GM18520 (cell line): ENCODE results near the gene DDX10.

Experiments used
- ATAC-seq: cut with Tn5 transposase; IDR thresholded peaks from one replicate; pipeline ENCODE4 v1.9.1; 2021; ENCODE audit not compliant: unreplicated experiment

DDX10 gene

DNA sequence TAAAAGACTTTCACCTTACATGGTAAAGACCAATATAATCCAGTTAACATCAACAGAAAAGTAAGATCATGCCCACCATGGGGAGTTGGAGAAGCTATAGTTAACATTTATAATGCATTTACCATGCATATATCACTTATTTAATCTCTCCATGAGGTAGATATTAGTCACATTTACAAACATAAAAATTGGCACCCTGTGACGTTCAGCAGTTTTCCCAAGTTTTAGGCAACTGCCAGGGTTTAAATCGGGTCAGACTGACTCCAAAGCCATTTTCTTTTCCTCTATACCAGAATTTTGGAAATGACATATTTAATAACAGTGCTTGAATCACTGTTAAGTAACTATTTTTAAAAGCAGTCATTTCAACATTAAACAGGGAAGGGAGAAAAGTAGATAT is 266.3 kb downstream of the DDX10 start:
- ATAC-seq = no peak

DNA sequence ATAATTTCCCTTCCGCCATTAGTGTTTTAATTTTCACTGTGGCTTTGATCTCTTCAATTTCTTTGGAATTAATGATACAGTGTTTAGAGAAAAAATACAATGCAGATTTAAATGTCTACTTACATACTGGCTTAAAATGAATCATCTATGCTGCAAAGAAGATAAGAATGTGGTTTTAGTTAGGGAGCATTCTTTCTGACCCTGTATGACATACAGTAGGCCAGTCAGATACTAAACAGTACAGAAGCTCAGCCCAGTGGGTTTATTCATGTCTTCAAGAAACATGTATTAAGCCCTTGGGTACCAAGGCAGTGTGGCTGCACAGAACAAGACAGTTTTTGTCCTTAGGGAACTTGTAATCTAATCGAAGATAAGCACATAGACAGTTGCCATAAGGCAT is 268.8 kb downstream of the DDX10 start:
- ATAC-seq = no peak

DNA sequence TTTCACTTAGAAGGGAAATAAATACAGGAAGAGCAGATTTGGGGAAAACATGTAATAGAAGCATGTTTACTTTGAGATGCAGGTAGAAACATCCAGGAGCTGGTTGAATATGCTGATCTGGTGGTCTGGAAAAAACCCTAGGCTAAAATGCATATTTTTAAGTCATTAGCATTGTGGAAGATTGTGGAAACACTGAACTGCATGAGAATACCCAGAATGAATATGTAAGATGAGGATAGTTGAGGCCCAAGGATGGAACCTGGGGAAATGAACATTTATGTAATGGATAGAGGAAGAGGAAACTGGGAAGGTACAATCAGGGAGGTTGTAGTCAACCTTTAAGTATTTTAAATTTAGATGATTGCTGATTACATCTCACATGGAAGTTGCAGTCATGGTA is 269.4 kb downstream of the DDX10 start:
- ATAC-seq = no peak

DNA sequence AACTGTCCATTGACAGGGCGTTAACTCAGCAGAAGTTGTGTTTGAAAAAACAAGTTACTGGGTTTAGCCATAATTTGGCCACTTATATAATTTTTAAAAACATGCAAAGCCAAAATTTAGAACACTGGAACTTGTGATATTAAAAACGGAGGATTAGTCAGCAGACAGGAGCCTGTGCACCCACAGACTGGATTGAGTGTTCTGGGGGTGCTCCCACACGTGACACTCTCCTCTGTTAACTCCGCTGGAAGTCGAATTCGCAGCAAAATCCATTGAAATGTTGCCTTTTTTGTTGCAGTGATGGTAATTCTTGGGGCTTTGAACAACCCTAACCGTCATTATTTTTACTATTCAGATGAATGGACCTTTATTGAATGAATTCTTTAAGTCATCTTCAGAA is 269.8 kb downstream of the DDX10 start:
- ATAC-seq = no peak

DNA sequence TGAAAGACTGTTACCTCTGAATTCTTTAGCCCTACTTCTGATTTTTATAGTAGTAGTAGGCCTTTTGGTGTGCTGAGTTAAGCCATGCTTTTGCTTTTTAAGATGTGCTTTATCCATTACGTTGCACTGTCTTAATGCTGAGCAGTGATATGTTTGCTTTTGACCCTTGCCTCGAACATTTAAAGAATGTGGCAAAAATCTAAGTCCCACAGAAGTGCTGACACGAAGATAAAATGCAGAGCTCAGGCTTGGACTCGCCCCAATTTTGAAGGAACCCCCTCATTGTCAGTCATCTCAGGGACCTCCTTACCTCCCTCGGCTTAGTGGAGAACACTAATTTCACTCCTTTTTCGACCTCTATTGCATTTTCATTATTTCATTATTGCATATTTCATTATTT is 272.9 kb downstream of the DDX10 start:
- ATAC-seq = no peak

DNA sequence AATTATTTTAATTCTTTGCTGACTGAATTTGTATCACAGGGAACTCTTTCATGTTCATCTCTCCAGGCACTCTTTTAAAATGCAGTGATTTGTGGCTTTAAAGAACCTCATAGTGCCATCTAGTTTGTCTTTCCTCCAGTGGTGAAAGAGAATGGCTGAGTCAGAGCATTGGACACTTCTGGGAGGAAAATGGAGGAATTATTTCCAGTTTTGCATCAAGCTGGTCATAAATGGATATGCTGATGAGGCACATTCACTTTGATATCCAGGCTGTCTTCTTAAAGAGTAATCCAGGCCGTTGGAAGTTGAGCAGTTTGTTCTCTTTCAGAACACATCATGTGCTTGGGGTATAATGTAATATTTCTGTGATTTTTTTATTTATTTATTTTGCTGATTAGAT is 273.7 kb downstream of the DDX10 start:
- no peak for ATAC-seq

DNA sequence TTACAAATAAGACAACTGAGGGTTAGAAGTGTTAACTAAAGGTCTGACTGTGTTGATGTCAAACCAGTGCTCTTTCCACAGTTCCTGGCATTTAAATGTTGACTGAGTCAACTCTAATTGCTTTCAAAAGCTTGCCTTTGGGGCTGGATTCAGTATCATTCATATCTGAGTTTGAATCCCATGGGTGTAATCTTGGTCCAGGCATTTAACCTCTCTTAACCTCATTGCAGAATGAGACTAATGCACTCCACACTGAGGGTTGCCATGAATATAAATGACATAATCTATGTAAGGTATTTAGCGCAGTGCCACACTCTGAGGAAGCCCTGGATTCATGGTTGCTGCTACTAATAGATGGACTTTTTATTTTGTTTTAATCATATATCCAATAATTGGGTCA is 274.3 kb downstream of the DDX10 start:
- ATAC-seq = no peak

DNA sequence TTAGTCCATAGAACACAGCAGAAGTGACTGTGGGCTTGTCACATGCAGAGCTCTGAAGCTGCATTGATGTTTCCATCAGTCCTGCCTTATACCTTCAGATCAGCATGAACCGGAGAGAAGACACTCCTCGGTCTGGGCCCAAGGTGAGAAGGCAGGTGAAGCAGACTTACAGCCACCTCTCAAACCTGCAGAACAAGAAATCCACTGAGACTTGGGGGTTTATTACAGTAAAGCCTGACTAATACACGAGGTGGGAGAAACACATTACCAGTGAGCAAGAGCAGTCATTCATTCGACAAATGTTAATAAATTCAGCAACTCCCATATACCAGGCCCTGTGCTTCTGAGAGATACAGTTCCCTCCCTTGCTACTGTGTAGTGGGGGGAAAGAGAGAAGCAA is 279.0 kb downstream of the DDX10 start:
- no peak for ATAC-seq

DNA sequence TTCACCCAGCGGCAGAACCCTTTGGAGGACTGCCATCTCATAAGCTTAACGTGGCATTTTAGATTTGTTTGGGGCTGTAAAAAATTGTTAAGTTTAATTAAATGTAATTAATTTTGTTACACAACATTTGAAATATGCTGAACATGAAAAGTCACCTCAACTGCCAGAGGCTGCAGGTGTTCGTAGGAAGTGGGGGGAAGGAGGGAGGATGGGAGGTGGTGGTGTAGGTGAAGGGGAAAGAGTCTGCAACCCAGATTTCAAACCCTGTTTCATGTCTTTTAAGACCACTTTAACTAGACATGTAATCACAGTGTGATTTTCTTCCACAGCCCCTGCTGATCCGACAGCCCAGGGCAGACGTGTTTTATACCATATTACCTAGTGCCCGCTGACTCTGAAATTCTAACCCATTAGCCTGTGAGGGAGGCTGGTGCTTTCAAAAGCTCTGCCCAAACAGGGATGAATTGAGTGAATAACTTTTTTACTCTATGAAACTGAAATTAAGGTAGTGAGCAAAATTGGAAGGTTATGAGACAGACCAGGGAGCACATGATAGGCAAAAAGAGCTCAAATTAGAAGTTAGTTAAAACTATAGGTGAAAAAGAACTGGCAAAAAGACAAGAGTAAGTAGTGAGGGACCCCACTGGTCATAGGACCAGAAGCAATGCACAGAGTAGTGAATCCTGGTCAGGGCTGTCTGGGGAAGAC is 279.8 kb downstream of the DDX10 start:
- ATAC-seq = no peak

DNA sequence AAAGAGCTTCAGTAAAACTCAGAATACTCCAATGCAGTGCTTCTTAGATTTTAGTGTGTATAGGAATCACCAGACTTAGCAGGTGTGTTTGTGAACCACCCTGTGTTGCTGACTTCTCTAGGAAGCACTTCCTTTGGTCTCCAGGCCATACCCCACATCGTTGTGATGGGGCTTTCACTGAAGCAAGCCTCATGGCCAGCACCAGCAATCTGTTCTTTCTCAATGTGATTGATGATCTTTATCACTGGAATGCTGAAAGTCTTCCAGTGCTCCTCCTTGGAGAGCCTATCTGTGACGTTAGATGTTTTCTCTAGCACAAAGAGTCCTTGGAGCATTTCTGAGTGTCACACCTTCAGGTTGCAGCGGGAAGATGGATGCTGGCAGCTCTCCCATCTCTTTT is 280.5 kb downstream of the DDX10 start:
- ATAC-seq = no peak

DNA sequence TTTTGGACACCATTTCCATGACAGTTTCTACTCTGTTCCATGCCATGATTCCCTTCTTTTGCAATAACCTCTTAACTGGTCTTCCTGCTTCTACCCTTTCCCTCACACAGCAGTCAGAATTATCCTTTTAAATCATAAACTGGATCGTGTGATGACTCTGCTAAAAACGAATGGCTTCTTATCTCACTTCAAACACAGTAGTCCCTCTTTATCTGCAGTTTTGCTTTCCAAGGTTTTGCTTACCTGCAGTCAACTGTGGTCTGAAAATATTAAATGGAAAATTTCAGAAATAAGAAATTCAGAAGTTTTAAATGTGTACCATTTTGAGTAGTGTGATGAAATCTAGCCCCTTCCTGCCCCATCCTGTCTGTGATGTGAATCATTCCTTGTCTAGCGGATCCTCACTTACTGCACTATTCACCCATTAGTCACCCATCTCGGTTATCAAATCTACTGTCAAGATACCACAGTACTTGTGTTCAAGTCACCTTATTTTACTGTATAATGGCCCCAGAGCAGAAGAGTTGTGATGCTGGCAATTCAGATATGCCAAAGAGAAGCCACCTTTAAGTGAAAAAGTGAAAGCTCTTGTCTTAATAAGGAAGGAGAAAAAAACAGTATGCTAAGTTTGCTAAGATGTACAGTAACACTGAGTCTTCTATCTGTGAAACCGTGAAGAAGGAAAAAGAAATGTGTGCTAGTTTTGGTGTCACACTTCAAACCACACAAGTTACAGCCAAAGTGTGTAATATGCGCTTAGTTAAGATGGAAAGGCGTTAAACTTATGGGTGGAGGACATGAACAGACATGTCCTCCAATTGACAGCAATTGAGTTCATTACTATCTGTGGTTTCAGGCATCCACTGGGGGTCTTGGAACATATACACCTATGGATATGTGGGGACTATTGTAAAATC is 283.0 kb downstream of the DDX10 start:
- ATAC-seq = no peak

DNA sequence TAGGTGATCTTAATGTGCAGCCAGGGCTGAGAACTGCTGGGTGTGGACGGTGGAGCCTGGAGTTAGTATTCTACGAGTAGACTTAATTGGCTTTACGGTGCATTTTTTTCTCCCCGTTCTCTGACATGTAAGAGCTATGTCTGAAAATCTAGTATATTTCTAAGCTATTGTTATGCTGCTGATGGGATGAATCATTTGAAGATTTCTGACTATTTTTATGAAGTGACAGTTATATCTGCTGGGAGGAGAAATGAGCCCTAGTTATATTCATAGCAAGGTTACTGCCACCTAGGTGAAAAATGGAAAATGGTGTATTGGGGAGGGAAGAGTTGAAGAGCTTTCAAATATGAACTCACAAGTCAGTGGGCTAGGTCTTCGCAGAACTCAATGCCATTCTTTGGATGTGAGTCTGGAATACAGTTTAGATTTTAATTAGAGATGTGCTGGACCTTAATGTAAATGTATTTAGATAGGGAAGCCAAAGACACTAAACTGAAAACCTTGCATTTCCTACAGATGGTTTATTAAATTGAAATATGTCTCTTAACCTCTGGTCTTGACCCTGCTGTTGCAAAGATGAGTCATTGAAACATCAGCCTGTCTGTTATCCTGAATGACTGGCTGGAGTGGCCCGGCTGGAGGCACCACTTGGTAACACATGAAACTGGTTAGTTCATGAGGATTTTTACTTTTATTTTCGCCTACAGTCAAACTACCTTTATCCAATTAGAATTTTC is 293.7 kb downstream of the DDX10 start:
- ATAC-seq = peak; percentile 76

DNA sequence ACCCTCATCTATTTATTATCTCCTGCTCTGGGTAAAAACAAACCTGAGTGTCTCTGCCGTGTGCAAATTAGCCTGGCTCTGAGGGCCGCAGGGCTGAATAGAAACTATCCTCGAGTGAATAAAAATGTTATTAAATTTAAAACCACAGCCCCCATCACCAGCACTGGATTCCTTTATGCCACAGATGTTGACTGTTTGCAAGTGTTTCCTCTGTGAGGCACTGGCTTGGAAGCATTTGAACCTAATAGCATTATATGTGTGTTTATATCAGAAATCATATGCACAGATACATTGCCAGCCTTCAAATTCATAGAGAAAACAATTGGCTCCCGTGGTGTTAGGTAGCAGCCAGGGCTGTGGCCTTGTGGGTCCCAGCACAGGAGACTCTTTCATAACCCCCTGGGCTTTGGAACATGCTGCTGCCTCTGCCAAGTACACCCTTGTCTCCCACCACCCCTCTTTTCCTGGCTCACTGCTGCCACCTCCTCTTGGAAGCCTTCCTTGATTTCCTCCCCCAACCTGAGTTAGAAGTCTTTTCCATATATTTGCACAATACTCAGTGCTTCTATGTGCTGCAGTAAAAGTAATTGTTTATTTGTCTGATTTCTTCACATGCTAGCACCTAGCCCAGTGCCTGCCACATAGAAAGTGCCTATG is 294.4 kb downstream of the DDX10 start:
- no peak for ATAC-seq

DNA sequence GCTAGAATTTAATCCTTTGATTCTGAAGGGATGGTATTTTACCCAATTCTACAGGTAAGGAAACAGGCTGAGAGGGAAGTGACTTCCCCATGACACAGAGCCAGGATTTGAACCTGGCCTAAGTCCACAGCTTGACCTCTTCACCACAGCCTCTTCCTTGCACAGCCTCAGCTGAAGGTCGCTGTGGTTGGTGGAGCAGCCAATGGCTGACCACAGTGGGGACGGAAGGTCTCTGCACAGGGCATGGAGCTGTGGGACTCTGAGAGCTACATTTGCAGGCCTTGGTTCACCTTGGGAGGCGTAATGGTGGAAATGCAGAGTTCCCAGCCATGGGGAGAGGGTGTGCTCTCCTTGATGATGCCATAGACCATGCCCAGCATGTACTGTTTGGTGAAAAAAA is 295.0 kb downstream of the DDX10 start:
- no peak for ATAC-seq

DNA sequence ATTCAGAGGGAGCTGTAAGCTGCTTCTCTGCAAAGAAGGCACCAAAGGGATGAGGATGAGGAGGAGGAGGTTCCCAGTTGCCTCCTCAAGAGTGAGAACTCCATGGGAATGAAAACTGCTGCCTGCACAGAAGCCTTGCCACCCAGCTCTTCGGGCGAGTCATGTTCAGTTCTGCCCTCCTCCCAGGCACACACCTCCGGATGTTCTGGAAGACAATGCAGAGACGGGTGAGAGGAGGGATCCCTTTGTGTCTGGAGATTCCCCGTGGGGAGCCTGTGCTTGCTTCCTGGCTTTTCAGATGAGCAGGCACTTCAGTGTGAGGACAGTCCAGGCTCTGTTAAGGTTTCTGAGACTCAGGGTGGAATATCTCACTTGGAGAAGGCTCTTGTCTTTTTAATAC is 295.6 kb downstream of the DDX10 start:
- ATAC-seq = no peak

DNA sequence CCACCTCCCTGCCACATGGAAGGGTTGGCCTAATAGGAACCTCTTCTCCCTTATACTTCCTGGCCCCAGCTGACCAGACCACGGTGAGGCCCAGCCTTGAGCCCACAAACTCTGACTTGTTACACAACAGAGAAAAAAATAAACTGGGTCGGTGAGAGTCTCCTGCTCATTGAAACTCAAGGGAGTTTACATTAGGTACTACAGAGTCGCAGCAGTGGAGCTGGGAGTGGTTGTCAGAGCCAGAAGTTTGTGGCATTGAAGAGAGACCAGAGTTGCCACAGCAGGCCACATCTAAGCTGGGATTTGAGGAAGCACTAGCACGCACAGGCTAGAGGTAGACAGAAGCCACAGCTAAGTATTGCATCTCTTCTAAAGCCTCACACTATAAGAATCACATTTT is 296.2 kb downstream of the DDX10 start:
- no peak for ATAC-seq

DNA sequence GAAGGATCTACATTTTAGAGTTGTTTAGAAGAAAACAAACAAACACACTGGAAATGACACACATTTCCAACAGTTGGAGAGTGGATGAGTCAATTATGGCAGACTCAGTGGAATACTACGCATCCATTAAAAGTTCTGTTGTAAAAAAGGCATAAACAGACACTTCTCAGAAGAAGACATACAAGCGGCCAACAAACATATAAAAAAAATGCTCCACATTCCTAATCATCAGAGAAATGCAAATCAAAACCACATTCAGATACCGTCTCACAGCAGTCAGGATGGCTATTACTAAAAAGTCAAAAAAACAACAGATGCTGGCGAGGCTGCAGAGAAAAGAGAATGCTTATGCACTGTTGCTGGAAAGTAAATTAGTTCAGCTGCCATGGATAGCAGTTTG is 298.2 kb downstream of the DDX10 start:
- no peak for ATAC-seq

DNA sequence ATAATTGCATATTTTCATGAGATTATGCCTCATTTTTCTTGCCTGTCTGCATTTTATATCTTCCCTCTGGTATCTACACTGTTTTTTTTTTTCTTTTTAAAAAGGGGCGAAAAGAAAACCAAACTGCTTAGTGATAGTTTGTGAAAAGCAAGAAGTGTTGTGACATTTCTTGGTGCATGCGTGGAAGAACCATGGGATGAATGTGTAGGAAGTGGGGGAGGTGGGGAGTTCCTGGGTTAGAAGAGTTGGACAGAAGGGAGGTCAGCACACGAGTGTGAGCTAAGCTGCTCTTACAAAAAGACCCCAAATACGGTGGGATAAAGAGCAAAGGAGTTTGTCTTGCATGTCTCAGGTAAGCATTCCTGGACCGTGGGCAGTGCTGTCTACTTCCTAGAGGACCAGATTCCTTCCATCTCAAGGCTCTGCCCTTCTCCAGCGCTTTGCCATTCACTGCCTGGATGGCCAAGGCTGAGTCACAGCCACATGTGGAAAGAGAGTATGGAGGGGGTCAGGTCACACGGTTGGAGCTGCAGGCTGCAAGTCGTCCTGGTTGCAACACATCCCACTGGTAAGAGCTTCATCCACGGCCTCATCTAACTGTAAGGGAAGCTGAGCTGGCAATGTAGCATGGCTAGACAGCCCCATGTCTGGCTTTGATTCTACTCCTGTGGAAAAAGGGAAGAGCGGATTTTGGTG is 300.6 kb downstream of the DDX10 start:
- no peak for ATAC-seq

DNA sequence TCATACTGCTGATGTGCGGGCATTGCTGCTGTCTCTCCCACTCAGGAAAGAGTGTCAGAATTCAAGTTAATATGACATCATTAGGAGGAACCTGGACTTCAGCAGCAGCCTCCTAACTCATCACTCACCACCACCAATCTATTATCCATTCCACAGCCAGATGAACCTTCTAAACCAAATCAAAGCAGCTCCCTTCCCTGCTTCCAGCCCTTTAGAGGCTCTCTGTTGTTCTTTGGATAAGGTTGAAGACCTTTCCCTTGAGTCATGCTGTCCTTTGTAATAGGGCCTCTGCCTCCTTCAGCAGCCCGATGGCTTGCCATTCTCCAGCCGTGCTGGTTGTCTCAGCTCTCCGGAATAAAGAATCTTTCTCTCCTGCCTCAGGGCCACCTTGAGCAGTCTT is 301.3 kb downstream of the DDX10 start:
- ATAC-seq = no peak

DNA sequence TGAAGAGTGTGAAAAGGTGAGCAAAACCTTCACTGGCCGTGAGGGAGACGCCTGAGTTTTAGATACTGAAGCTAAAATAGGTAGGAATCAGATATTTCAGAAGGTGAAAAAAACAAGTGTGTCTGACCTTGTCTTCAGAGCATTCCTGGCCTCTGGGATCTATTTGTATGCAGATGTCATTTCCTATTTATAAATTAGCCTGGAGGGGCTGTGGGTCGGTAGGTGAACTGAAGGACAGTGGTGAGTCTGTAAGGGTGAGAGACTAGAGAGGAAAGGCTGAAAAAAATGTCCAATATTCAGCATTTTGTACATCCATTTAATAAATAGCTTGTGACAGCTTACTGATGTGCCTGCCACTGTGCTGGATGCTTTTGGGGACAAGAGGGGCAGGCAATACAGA is 302.1 kb downstream of the DDX10 start:
- ATAC-seq = no peak

DNA sequence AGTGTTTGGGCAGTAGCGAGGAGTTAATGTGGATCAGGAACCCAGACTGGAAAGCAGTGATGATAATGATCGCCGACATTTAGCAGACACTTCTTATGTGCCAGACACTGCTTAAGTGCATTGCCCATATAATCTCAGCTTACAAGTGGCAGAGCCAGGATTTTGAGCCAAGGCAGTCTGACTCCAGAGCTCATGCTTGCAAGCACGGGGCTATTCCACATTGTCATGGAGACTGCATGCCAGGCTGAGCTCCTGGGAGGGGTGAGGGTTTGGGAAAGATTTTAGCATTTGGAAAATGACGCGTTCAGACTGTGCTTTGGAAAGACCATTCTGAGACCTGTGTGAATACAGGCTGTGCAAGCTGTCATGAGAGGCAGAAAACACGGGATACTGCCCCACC is 302.7 kb downstream of the DDX10 start:
- ATAC-seq = no peak
